GM13977 (cell line): ENCODE results near the gene KDM4C.

Source experiments
- DNase-seq: peaks from one replicate; pipeline ENCODE4 v3.0.0; 2012; ENCODE audit warnings: low spot score
- CTCF ChIP-seq: IDR thresholded peaks from 2 replicates; pipeline ENCODE4 v1.5.1; 2012; ENCODE audit warnings: mild to moderate bottlenecking, control low read depth; ENCODE audit not compliant: insufficient read depth; ENCODE audit errors: extremely low read depth, missing control alignments
- in situ Hi-C: fragments of 300-500 bp; cut with MboI; formaldehyde crosslinking; loops from one replicate; pipeline ENCODE4 v1.12.0; 2022; ENCODE audit warnings: low sequenced_read_pairs, low pct_unique_long_range_greater_than_20kb, mixed read lengths, inconsistent platforms; ENCODE audit not compliant: unreplicated experiment

The KDM4C gene

GRCh38 chr9:6987381-6987780 lies 229.6 kb downstream of the KDM4C start:
- in situ Hi-C loops, result no loop called here
- no peak for DNase-seq
- no peak for TF ChIP-seq CTCF

GRCh38 chr9:6991418-6991817 lies 233.6 kb downstream of the KDM4C start:
- no peak for DNase-seq
- no peak for TF ChIP-seq CTCF
- in situ Hi-C loops, result no loop called here

- no peak for DNase-seq
- no peak for TF ChIP-seq CTCF
- in situ Hi-C loops, result no loop called here
Observed at GRCh38 chr9:6996061-6996854, 238.5 kb downstream of the KDM4C start.

- no peak for DNase-seq
- in situ Hi-C loops, result no loop called here
- no peak for TF ChIP-seq CTCF
Observed at GRCh38 chr9:6997330-6997729, 239.6 kb downstream of the KDM4C start.

GRCh38 chr9:6999794-7000193 lies 242.0 kb downstream of the KDM4C start:
- in situ Hi-C loops, result no loop called here
- no peak for TF ChIP-seq CTCF
- DNase-seq, result no peak

- in situ Hi-C loops, result no loop called here
- no peak for TF ChIP-seq CTCF
- DNase-seq, result no peak
Observed at GRCh38 chr9:7001571-7001970, 243.8 kb downstream of the KDM4C start.
